ENCODE data around the gene UBTFL1.
A peak's percentile ranks its signal among the peaks of the same experiment; 100 is the strongest.
"Not testable (repeated sequence)": the region's sequence is repeated elsewhere in the genome, so short reads cannot be mapped to it uniquely, and the experiment has no call there.

The UBTFL1 gene, protein sequence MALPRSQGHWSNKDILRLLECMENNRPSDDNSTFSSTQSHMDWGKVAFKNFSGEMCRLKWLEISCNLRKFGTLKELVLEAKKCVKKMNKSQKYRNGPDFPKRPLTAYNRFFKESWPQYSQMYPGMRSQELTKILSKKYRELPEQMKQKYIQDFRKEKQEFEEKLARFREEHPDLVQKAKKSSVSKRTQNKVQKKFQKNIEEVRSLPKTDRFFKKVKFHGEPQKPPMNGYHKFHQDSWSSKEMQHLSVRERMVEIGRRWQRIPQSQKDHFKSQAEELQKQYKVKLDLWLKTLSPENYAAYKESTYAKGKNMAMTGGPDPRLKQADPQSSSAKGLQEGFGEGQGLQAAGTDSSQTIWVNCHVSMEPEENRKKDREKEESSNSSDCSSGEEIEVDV

DNA sequence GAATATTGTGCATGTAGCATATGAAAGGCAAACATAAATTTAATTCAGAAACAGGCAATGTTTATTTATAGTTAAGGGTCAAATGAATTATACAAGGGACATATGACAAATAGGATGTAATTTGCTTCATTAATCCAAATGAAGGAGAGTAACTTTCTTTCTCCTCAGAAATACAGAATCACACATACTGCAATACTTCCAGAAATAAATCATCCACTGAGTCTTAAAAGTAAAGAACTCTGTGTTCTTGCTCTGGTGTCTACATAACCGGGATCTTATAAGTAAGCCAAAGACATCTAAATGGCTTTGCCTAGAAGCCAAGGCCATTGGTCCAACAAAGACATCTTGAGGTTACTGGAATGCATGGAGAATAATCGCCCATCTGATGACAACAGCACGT, at the start of gene UBTFL1:
UBTFL1 (plus strand) TSS at position 301 of the 400 bp plus-strand sequence; CDS start at position 301, 0 bp downstream.
- POLR2A ChIA-PET; CTCF ChIA-PET; DNase-seq (ENCODE audit: extremely low spot score): not testable (repeated sequence)

DNA sequence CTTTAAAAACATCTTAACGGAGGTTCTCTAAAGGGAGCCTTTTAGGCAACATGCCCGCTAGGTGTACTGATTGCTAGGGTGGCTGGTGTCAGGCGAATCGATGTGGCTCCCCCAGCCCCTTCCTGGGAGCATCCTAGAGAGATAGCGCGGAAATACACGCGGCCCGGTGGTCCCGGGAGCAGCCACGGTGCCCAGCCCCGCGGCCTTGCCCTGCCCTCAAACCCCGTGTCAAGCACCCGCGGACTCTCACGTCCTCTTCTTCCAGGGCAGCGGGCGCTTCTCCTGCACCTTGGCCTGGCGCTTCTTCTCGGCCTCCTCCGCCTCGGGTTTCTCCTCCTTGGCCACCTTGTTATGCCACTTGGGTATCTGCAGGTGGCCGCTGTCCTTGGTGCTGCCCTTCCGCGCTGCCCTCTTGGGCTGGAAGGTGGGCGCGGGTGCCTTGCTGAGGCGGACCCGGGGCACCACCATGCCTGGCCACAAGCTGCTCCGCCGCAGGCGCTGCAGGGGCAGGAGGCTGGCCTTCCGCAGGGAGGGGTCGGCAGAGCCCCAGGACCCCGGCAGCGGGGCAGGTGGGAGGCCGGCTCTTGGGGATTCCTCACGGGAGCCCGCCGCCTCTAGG, 34.0 kb upstream of the UBTFL1 start:
- POLR2A ChIA-PET; DNase-seq (ENCODE audit: extremely low spot score); CTCF ChIA-PET: not testable (repeated sequence)

DNA sequence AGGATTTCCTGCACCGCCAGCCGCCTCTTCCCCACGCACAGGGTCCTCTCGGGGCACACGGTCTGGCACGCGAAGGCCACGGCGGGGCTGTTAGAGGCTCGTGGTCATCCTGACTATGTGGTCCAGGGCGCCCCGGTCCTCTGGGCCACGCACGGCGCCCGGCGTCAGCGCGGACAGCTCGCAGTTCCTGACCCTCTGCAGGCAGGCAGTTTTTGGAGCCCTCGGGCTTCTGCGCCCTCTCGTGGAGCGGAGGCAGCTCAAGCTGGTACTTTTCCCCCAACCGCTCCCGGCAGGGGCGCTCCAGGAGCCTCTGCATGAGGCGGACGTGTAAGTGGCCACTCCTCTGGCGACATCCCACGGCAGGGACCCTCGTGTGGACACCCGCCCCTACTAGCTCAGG, 33.4 kb upstream of the UBTFL1 start:
- POLR2A ChIA-PET; DNase-seq (ENCODE audit: extremely low spot score); CTCF ChIA-PET: not testable (repeated sequence)

DNA sequence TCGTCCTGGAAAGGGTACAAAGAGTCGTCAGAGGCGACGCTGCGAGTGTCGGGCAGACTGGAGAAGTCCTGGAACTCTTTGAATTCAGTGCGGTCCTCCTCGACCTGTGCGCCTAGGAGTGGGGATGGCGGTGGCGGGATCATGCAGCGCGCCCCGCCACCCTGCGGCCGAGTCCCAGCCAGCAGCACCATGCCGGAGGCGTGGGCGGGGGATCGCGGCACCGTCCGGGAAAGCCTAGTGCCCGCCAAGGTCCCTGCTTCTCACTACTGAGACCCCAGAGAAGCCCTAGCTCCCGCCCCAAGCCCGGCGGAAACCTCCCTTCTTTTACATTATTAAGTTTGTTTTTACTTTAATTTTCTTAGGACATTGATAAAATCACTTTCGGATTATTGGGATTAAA, 32.2 kb upstream of the UBTFL1 start:
- POLR2A ChIA-PET; DNase-seq (ENCODE audit: extremely low spot score); CTCF ChIA-PET: not testable (repeated sequence)

DNA sequence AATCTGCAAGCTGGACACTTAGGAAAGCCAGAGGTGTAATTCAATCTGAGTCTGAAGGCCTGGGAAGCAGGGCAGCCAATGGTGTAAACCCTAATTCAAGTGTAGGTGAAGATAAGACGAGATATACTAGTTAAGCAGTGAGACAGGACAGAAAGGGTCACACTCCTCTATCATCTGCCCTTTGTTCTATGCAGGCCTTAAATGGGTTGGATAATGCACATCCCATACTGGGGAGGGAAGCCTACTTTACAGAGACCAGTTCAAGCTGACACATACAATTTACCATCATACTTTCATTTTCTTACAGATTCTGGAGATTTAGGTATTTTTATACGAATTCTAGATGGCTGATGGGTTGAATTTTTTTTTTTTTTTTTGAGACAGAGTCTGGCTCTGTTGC, 3.0 kb downstream of the UBTFL1 start:
- POLR2A ChIA-PET; CTCF ChIA-PET; DNase-seq (ENCODE audit: extremely low spot score): not testable (repeated sequence)

DNA sequence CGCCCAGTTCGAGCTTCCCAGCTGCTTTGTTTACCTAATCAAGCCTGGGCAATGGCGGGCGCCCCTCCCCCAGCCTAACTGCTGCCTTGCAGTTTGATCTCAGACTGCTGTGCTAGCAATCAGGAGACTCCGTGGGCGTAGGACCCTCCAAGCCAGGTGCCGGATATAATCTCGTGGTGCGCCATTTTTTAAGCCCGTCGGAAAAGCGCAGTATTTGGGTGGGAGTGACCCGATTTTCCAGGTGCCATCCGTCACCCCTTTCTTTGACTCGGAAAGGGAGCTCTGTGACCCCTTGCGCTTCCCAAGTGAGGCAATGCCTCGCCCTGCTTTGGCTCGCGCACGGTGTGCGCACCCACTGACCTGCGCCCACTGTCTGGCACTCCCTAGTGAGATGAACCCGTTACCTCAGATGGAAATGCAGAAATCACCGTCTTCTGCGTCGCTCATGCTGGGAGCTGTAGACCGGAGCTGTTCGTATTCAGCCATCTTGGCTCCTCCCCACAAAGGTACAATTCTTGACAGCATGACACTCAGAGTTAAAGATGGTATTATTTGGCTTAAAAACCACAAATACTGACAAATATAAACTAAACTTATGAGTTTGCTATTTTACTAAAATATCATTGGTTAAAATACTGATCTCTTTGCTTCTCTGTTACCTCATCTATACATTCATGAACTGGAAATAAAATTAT, 9.6 kb downstream of the UBTFL1 start:
- DNase-seq (ENCODE audit: extremely low spot score); CTCF ChIA-PET; POLR2A ChIA-PET: not testable (repeated sequence)

DNA sequence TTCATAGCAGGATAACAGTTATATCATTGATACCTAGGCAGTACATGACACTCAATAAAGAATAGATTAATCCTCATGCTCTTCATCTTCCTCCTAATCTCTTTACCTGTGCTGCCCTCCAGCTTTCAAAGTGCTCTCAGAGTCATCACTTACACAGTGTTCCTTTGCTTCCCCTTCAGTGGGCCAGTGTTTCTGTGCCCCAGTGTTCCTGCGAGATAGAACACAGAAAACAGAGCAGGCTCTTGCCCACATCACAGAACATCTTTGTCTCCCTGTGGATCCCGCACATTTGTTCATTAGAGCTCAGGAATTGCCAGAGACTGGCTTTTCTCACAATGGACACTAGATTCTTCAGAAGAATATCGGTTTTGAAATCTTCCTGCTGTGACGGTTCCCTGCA, 12.5 kb downstream of the UBTFL1 start:
- DNase-seq (ENCODE audit: extremely low spot score); CTCF ChIA-PET; POLR2A ChIA-PET: not testable (repeated sequence)

DNA sequence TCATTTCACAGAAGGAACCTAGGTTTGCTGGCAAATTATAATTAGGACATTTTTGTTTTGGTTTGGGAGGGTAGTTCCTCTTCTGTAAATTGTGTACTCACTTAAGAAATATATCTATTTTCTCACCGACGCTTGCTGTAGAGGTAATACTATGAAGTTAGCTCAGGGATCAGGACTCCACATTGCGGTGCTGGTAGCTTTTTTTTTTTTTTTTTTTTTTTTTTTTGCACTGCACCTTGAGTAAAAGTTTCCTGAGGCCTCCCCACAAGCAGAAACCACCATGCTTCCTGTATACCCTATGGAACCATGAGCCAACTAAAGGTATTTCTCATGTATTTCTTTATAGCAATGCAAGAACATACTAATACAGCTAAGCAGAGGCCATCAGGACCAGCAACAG, 14.7 kb downstream of the UBTFL1 start:
- DNase-seq (ENCODE audit: extremely low spot score) = no peak
- ChIA-PET CTCF (no interaction called here), POLR2A (no interaction called here)
- TF ChIP-seq, protein P1, sequence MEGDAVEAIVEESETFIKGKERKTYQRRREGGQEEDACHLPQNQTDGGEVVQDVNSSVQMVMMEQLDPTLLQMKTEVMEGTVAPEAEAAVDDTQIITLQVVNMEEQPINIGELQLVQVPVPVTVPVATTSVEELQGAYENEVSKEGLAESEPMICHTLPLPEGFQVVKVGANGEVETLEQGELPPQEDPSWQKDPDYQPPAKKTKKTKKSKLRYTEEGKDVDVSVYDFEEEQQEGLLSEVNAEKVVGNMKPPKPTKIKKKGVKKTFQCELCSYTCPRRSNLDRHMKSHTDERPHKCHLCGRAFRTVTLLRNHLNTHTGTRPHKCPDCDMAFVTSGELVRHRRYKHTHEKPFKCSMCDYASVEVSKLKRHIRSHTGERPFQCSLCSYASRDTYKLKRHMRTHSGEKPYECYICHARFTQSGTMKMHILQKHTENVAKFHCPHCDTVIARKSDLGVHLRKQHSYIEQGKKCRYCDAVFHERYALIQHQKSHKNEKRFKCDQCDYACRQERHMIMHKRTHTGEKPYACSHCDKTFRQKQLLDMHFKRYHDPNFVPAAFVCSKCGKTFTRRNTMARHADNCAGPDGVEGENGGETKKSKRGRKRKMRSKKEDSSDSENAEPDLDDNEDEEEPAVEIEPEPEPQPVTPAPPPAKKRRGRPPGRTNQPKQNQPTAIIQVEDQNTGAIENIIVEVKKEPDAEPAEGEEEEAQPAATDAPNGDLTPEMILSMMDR (IDR thresholded peaks at IDR 0.05; ENCODE audit: control extremely low read depth, extremely low read depth, low read depth, missing control alignments) = no peak

DNA sequence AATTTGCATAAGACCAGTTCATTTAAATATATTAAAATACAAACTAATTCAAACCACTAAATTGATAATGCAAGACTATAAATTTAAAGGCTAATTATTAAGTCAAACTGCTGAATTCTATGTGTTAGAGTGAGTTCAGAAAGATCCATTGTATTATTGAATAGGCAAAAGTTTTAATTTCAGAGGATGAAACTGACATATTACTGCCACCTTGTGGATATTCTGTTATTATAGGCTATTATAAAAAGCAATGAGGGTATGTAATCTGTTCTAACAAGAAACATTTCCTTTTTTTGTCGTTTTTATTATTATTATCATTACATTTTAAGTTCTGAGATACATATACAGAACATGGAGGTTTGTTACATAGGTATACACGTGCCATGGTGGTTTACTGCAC, 27.8 kb downstream of the UBTFL1 start:
- ChIA-PET CTCF (interaction anchor here (1.0 kb wide), 1 partner anchor 9 kb away, joined by 3 read pairs; no protein-coding TSS in a partner anchor), POLR2A (no interaction called here)
- no peak for DNase-seq (ENCODE audit: extremely low spot score)
- TF ChIP-seq, protein P1 (IDR thresholded peaks at IDR 0.05; ENCODE audit: control extremely low read depth, extremely low read depth, low read depth, missing control alignments) = peak; percentile 22

DNA sequence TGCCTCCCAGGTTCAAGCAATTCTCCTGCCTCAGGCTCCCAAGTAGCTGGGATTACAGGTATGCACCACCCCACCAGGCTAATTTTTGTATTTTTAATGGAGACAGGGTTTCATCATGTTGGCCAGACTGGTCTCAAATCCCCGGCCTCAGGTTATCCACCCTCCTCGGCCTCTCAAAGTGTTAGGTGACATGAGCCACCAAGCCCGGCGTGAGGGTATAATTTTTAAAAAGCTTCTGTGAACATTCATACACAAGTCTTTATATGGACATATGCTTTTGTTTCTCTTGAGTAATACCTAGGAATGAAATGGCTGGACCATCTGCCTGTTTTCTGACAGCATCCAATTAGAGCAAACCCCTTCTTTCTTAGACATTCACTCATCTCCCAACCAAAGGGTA, 34.4 kb downstream of the UBTFL1 start:
- ChIA-PET POLR2A (no interaction called here), CTCF (no interaction called here)
- DNase-seq (ENCODE audit: extremely low spot score) = no peak
- TF ChIP-seq, protein P1 (IDR thresholded peaks at IDR 0.05; ENCODE audit: control extremely low read depth, extremely low read depth, low read depth, missing control alignments) = no peak

Data from GM10248 (cell line).